OCI-LY1 (cell line): Measurements from ENCODE around the gene HEXIM1.

Experiments
- H2AFZ ChIP-seq: fragments of 200-600 bp; sonication (generic), shearing (Covaris generic); 2 replicates; pipeline ENCODE4 v1.6.0; 2014; ENCODE audit warnings: antibody characterized with exemption, mild to moderate bottlenecking, low read length
- H3F3A ChIP-seq: fragments of 200-600 bp; sonication (generic), shearing (Covaris generic); 2 replicates; pipeline ENCODE4 v1.6.0; 2014; ENCODE audit warnings: mild to moderate bottlenecking, antibody characterized with exemption, low read length, moderate library complexity; ENCODE audit not compliant: insufficient read depth
- H3K27ac ChIP-seq: fragments of 200-600 bp; sonication (generic); 2 replicates; pipeline ENCODE4 v1.5.1; 2014; ENCODE audit warnings: low read length, mixed run types, mild to moderate bottlenecking, low read depth; ENCODE audit not compliant: poor library complexity, severe bottlenecking
- H3K27me3 ChIP-seq: fragments of 200-600 bp; sonication (generic); 2 replicates; pipeline ENCODE4 v1.6.0; 2014; ENCODE audit warnings: antibody characterized with exemption, mild to moderate bottlenecking, low read length, moderate library complexity; ENCODE audit not compliant: insufficient read depth
- H3K36me3 ChIP-seq: fragments of 200-600 bp; sonication (generic); 2 replicates; pipeline ENCODE4 v1.6.1; 2014; ENCODE audit warnings: mild to moderate bottlenecking, antibody characterized with exemption, low read length, moderate library complexity, mixed read lengths; ENCODE audit not compliant: insufficient read depth
- H3K4me1 ChIP-seq: fragments of 200-600 bp; sonication (generic); 2 replicates; pipeline ENCODE4 v1.5.1; 2014; ENCODE audit warnings: mild to moderate bottlenecking, low read length, moderate library complexity; ENCODE audit not compliant: insufficient read depth, severe bottlenecking
- H3K4me2 ChIP-seq: fragments of 200-600 bp; sonication (generic), shearing (Covaris generic); 2 replicates; pipeline ENCODE4 v1.6.1; 2014; ENCODE audit warnings: low read length
- H3K4me3 ChIP-seq: fragments of 200-600 bp; sonication (generic); 2 replicates; pipeline ENCODE4 v1.5.1; 2014; ENCODE audit warnings: low read length, low read depth, mild to moderate bottlenecking, mixed read lengths; ENCODE audit not compliant: poor library complexity, severe bottlenecking
- H3K79me2 ChIP-seq: fragments of 200-600 bp; shearing (Covaris generic); 2 replicates; pipeline ENCODE4 v1.6.1; 2016; ENCODE audit warnings: mixed run types, low read length, mixed read lengths; ENCODE audit not compliant: insufficient read depth
- H3K9ac ChIP-seq: fragments of 200-600 bp; sonication (generic), shearing (Covaris generic); 2 replicates; pipeline ENCODE4 v1.6.1; 2014; ENCODE audit warnings: mild to moderate bottlenecking, low read length, mixed read lengths
- H3K9me2 ChIP-seq: fragments of 200-600 bp; sonication (generic), shearing (Covaris generic); 2 replicates; pipeline ENCODE4 v1.6.1; 2014; ENCODE audit warnings: low read depth, mild to moderate bottlenecking, low read length, mixed read lengths
- H3K9me3 ChIP-seq: fragments of 200-600 bp; shearing (Covaris generic); 2 replicates; pipeline ENCODE4 v1.6.1; 2014; ENCODE audit warnings: low read length, mixed read lengths
- H4K20me1 ChIP-seq: fragments of 200-600 bp; sonication (generic), shearing (Covaris generic); 2 replicates; pipeline ENCODE4 v1.6.0; 2016; ENCODE audit warnings: mild to moderate bottlenecking, low read length; ENCODE audit not compliant: insufficient read depth
- CTCF ChIP-seq: fragments of 200-600 bp; sonication (generic), shearing (Covaris generic); IDR thresholded peaks from 2 replicates; pipeline ENCODE4 v1.5.1; 2017; ENCODE audit warnings: mild to moderate bottlenecking, antibody characterized with exemption, low read length, moderate library complexity, mixed read lengths
- EZH2 ChIP-seq: fragments of 200-600 bp; sonication (generic), shearing (Covaris generic); IDR thresholded peaks from 2 replicates; pipeline ENCODE4 v1.8.0; 2017; ENCODE audit warnings: borderline replicate concordance, mixed run types, mild to moderate bottlenecking, antibody characterized with exemption, low read length, moderate library complexity, mixed read lengths

HEXIM1 gene

GRCh38 chr17:45138911-45139532, 9.3 kb upstream of the HEXIM1 start:
- Histone ChIP-seq H3F3A (no peaks in the 10 kb centered on the region), H2AFZ (no peak overlapping the region), H3K9me2 (no peaks in the 10 kb centered on the region), H3K4me3 (no peak overlapping the region), H3K79me2 (no peaks in the 10 kb centered on the region), H3K36me3 (no peaks in the 10 kb centered on the region), H3K4me2 (no peak overlapping the region), H3K9me3 (no peaks in the 10 kb centered on the region), H3K27me3 (no peaks in the 10 kb centered on the region), H4K20me1 (no peaks in the 10 kb centered on the region), H3K27ac (no peak overlapping the region), H3K4me1 (peaks cover 13% of the 10 kb centered on the region), H3K9ac (no peak overlapping the region)
- TF ChIP-seq EZH2 (no peak), CTCF (no peak)

DNA sequence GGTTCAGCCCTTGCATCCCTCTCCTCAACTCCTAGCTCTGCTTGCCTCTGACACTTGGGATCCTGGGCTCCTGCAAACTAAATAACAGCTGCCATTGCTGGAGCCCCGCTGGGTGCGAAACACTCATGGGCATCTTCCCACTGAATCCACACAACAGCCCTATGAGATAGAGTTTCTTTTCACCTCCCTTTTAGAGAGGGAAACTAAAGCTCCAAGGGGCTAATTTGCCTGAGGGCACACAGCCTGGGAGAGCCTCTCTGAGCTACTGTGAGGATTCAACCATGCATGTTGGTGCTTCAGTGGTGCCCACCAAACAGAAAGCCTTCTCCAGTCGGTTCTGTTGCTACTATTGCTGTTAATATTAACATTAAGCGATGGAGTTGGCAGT, 8.7 kb upstream of the HEXIM1 start:
- Histone ChIP-seq H3K36me3 (no peaks in the 10 kb centered on the region), H3K4me1 (peaks cover 18% of the 10 kb centered on the region), H3K9ac (no peak overlapping the region), H3K4me2 (no peak overlapping the region), H4K20me1 (no peaks in the 10 kb centered on the region), H3K9me3 (no peaks in the 10 kb centered on the region), H3F3A (no peaks in the 10 kb centered on the region), H3K9me2 (no peaks in the 10 kb centered on the region), H2AFZ (no peak overlapping the region), H3K79me2 (no peaks in the 10 kb centered on the region), H3K27me3 (no peaks in the 10 kb centered on the region), H3K27ac (no peak overlapping the region), H3K4me3 (no peak overlapping the region)
- no peak for TF ChIP-seq EZH2
- TF ChIP-seq CTCF = no peak

DNA sequence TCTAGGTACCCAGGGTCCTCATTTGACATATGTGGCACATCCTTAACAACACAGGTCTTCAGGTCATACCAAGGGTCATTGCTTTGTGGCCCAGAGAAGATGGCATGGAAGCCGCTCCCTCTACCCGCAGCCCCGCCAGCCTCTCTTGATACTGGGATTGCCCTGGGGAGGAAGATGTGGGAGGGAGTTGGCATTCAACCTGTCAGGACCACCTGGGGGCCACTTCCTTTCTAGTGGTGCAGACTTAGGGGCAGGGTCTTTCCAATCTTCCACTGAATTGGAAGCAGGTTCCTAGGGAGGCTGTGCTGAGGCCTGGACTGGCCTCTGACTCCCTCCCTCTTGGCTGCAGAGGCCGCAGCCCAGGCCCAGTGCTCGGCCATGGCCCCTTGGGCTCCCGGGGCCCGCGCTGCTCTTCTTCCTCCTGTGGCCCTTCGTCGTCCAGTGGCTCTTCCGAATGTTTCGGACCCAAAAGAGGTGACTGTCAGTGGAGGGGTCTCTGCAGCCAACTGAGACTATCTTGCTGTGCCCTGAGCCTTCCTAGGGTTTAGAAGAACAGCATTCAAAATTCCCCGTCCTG, 5.1 kb upstream of the HEXIM1 start:
- Histone ChIP-seq H3K9me2 (no peaks in the 10 kb centered on the region), H3K79me2 (no peaks in the 10 kb centered on the region), H2AFZ (no peak overlapping the region), H3K4me1 (peaks cover 18% of the 10 kb centered on the region), H3K4me2 (no peak overlapping the region), H3K9me3 (no peaks in the 10 kb centered on the region), H3F3A (no peaks in the 10 kb centered on the region), H3K27me3 (no peaks in the 10 kb centered on the region), H4K20me1 (no peaks in the 10 kb centered on the region), H3K36me3 (no peaks in the 10 kb centered on the region), H3K9ac (no peak overlapping the region), H3K27ac (no peak overlapping the region), H3K4me3 (no peak overlapping the region)
- TF ChIP-seq CTCF (no peak), EZH2 (no peak)
